H9 (cell line): ENCODE measurements around the gene DBH. TPM values are rescaled to one million over a fixed set of nuclear protein-coding genes. Genes with fewer than 3 reads are reported as not detected.

Experiments
- DNase-seq: peaks from one replicate; pipeline ENCODE4 v3.0.0-alpha.2; 2017
- H2AFZ ChIP-seq: one replicate; pipeline ENCODE4 v1.6.1; 2013; ENCODE audit warnings: mild to moderate bottlenecking, low read length, control low read depth, moderate library complexity
- H2AK5ac ChIP-seq: 2 replicates; pipeline ENCODE4 v1.6.1; 2013; ENCODE audit warnings: low read length, control low read depth, mixed read lengths; ENCODE audit not compliant: insufficient read length
- H2BK120ac ChIP-seq: one replicate; pipeline ENCODE4 v1.6.1; 2013; ENCODE audit warnings: low read depth, mild to moderate bottlenecking, low read length, control low read depth, inconsistent platforms; ENCODE audit not compliant: poor library complexity, severe bottlenecking
- H2BK12ac ChIP-seq: 2 replicates; pipeline ENCODE4 v1.6.1; 2013; ENCODE audit warnings: low read length, control low read depth, mixed read lengths, low read depth; ENCODE audit not compliant: insufficient read length
- H2BK15ac ChIP-seq: 2 replicates; pipeline ENCODE4 v1.6.1; 2013; ENCODE audit warnings: low read depth, low read length, control low read depth
- H2BK20ac ChIP-seq: one replicate; pipeline ENCODE4 v1.6.1; 2013; ENCODE audit warnings: low read depth, mild to moderate bottlenecking, low read length, control low read depth, inconsistent platforms; ENCODE audit not compliant: poor library complexity, severe bottlenecking
- H2BK5ac ChIP-seq: 2 replicates; pipeline ENCODE4 v1.6.1; 2013; ENCODE audit warnings: low read length, control low read depth, mixed read lengths; ENCODE audit not compliant: insufficient read length
- H3K14ac ChIP-seq: 2 replicates; pipeline ENCODE4 v1.6.1; 2013; ENCODE audit warnings: low read length, control low read depth; ENCODE audit not compliant: insufficient read depth
- H3K18ac ChIP-seq: 2 replicates; pipeline ENCODE4 v1.6.1; 2013; ENCODE audit warnings: low read depth, mild to moderate bottlenecking, mixed read lengths, low read length, control low read depth; ENCODE audit not compliant: insufficient read length
- H3K23ac ChIP-seq: 2 replicates; pipeline ENCODE4 v1.6.1; 2013; ENCODE audit warnings: low read length, control low read depth, mixed read lengths, low read depth; ENCODE audit not compliant: insufficient read length
- H3K23me2 ChIP-seq: 2 replicates; pipeline ENCODE4 v1.6.1; 2013; ENCODE audit warnings: low read depth, mild to moderate bottlenecking, mixed read lengths, low read length, control low read depth; ENCODE audit not compliant: insufficient read length, poor library complexity, severe bottlenecking
- H3K27ac ChIP-seq: 2 replicates; pipeline ENCODE4 v1.5.1; 2013; ENCODE audit warnings: low read length, control low read depth, mixed read lengths, low read depth; ENCODE audit not compliant: insufficient read length
- H3K27me3 ChIP-seq: 2 replicates; pipeline ENCODE4 v1.6.1; 2013; ENCODE audit warnings: low read length, control low read depth, inconsistent platforms; ENCODE audit not compliant: insufficient read depth
- H3K4ac ChIP-seq: 2 replicates; pipeline ENCODE4 v1.6.1; 2013; ENCODE audit warnings: low read depth, mild to moderate bottlenecking, control low read depth, inconsistent platforms, low read length, moderate library complexity
- H3K4me1 ChIP-seq: 2 replicates; pipeline ENCODE4 v1.6.1; 2013; ENCODE audit warnings: low read length, control low read depth, inconsistent platforms; ENCODE audit not compliant: insufficient read depth
- H3K4me2 ChIP-seq: 2 replicates; pipeline ENCODE4 v1.6.1; 2013; ENCODE audit warnings: low read length, control low read depth, mixed read lengths; ENCODE audit not compliant: insufficient read length, insufficient read depth
- H3K56ac ChIP-seq: 2 replicates; pipeline ENCODE4 v1.6.1; 2013; ENCODE audit warnings: low read depth, mild to moderate bottlenecking, mixed read lengths, low read length, control low read depth; ENCODE audit not compliant: insufficient read length
- H3K79me1 ChIP-seq: 2 replicates; pipeline ENCODE4 v1.6.1; 2013; ENCODE audit warnings: low read depth, mild to moderate bottlenecking, moderate library complexity, low read length, control low read depth, inconsistent platforms; ENCODE audit not compliant: insufficient read depth, poor library complexity, severe bottlenecking
- H3K79me2 ChIP-seq: 2 replicates; pipeline ENCODE4 v1.6.1; 2013; ENCODE audit warnings: low read length, control low read depth, inconsistent platforms; ENCODE audit not compliant: insufficient read depth
- H3K9ac ChIP-seq: 2 replicates; pipeline ENCODE4 v1.6.1; 2013; ENCODE audit warnings: low read length, control low read depth, mixed read lengths; ENCODE audit not compliant: insufficient read length; ENCODE audit errors: extremely low read depth
- H3K9me3 ChIP-seq: one replicate; pipeline ENCODE4 v1.6.1; 2013; ENCODE audit warnings: low read depth, low read length, inconsistent platforms; ENCODE audit not compliant: control insufficient read depth
- H3T11ph ChIP-seq: one replicate; pipeline ENCODE4 v1.6.1; 2013; ENCODE audit warnings: mild to moderate bottlenecking, low read length, control low read depth, inconsistent platforms
- H4K20me1 ChIP-seq: one replicate; pipeline ENCODE4 v1.6.1; 2013; ENCODE audit not compliant: control insufficient read depth, insufficient read length, insufficient read depth
- H4K5ac ChIP-seq: 2 replicates; pipeline ENCODE4 v1.6.1; 2013; ENCODE audit warnings: low read depth, mild to moderate bottlenecking, mixed read lengths, low read length, control low read depth; ENCODE audit not compliant: insufficient read length
- H4K8ac ChIP-seq: replicated peaks from 2 replicates; pipeline ENCODE4 v1.6.1; 2013; ENCODE audit warnings: low read length, control low read depth, mixed read lengths, low read depth; ENCODE audit not compliant: insufficient read length
- H4K91ac ChIP-seq: 2 replicates; pipeline ENCODE4 v1.6.1; 2013; ENCODE audit warnings: low read depth, mild to moderate bottlenecking, moderate library complexity, mixed read lengths, low read length, control low read depth; ENCODE audit not compliant: insufficient read length
- H3K27ac Mint-ChIP-seq, 3 experiments: 2 replicates in 2 of 3; 3 replicates in 1 of 3; pipeline ENCODE4 v1.8.0; 2020 to 2021; ENCODE audit warnings: mixed read lengths in 3 of 3, mild to moderate bottlenecking in 1 of 3, moderate library complexity in 1 of 3
- H3K27me3 Mint-ChIP-seq: 2 replicates; pipeline ENCODE4 v1.8.0; 2021; ENCODE audit warnings: low read depth, mild to moderate bottlenecking, moderate library complexity, mixed read lengths
- H3K36me3 Mint-ChIP-seq, 3 experiments: 2 replicates in 2 of 3; 3 replicates in 1 of 3; pipeline ENCODE4 v1.8.0; 2020 to 2021; ENCODE audit warnings: low read depth in 3 of 3, mixed read lengths in 3 of 3; ENCODE audit not compliant: insufficient read depth in 1 of 3
- H3K4me1 Mint-ChIP-seq, 2 experiments: 2 replicates each; pipeline ENCODE4 v1.8.0; 2020; ENCODE audit warnings: mixed read lengths in 2 of 2
- H3K4me3 Mint-ChIP-seq, 2 experiments: 2 replicates in 1 of 2; 3 replicates in 1 of 2; pipeline ENCODE4 v1.8.0; 2020 to 2021; ENCODE audit warnings: mild to moderate bottlenecking in 2 of 2, mixed read lengths in 2 of 2, moderate library complexity in 1 of 2
- H3K9me3 Mint-ChIP-seq, 2 experiments: 2 replicates in 1 of 2; 3 replicates in 1 of 2; pipeline ENCODE4 v1.8.0; 2020; ENCODE audit warnings: mild to moderate bottlenecking in 2 of 2, mixed read lengths in 2 of 2, moderate library complexity in 1 of 2
- WGBS: extraction: QIAGEN DNeasy Blood & Tissue Kit; methylation state at CpG from one replicate; pipeline ENCODE4 v1.1.7; 2013; ENCODE audit warnings: missing lambda C conversion rate, low lambda C conversion rate, mixed read lengths; ENCODE audit not compliant: insufficient read length; ENCODE audit errors: extremely low coverage; 5-methylcytosine and 5-hydroxymethylcytosine counted together
- total RNA-seq: library from RNA; stranded (reverse); gene quantifications from 2 replicates; pipeline ENCODE4 v1.2.1, GENCODE V29; 2021
- TF ChIP-seq, protein P1 (sequence below): fragments of 200-600 bp; sonication (generic); conservative IDR thresholded peaks from 3 replicates; pipeline ENCODE4 v1.8.0; 2021; ENCODE audit warnings: antibody characterized with exemption, mild to moderate bottlenecking

The DBH gene
- total RNA-seq, 1 experiment from 2014 or later = not detected

GRCh38 chr9:133592731-133593409, 43.3 kb upstream of the DBH start:
- Mint-ChIP-seq H3K27me3 (peaks cover 21% of the 10 kb centered on the region), H3K4me1 (peaks cover 0 to 2% of the 10 kb centered on the region in 2 experiments; a peak in 1 of 4 replicates), H3K9me3 (peaks cover 20 to 23% of the 10 kb centered on the region in 2 experiments), H3K4me3 (no peak overlapping the region), H3K36me3 (peaks cover 5 to 13% (median 10%) of the 10 kb centered on the region in 3 experiments; a peak in 6 of 7 replicates), H3K27ac (no peak overlapping the region)
- H3K9ac ChIP-seq = no peak overlapping the region
- no peak overlapping the region for H4K5ac ChIP-seq
- H3K27me3 ChIP-seq = no peaks in the 10 kb centered on the region
- peaks cover 4% of the 10 kb centered on the region for H3K9me3 ChIP-seq
- no peak overlapping the region for H3K14ac ChIP-seq
- H4K20me1 ChIP-seq = no peaks in the 10 kb centered on the region
- TF ChIP-seq, protein P1, sequence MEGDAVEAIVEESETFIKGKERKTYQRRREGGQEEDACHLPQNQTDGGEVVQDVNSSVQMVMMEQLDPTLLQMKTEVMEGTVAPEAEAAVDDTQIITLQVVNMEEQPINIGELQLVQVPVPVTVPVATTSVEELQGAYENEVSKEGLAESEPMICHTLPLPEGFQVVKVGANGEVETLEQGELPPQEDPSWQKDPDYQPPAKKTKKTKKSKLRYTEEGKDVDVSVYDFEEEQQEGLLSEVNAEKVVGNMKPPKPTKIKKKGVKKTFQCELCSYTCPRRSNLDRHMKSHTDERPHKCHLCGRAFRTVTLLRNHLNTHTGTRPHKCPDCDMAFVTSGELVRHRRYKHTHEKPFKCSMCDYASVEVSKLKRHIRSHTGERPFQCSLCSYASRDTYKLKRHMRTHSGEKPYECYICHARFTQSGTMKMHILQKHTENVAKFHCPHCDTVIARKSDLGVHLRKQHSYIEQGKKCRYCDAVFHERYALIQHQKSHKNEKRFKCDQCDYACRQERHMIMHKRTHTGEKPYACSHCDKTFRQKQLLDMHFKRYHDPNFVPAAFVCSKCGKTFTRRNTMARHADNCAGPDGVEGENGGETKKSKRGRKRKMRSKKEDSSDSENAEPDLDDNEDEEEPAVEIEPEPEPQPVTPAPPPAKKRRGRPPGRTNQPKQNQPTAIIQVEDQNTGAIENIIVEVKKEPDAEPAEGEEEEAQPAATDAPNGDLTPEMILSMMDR = peak; percentile 44; the same call in 2 of the 3 replicates
- no peak overlapping the region for H4K91ac ChIP-seq
- no peak overlapping the region for H3K27ac ChIP-seq
- no peak overlapping the region for H2BK15ac ChIP-seq
- H2AFZ ChIP-seq = no peak overlapping the region
- no peak overlapping the region for H2BK20ac ChIP-seq
- H3K4me1 ChIP-seq = no peaks in the 10 kb centered on the region
- no peak overlapping the region for H3K4ac ChIP-seq
- H3K18ac ChIP-seq = no peak overlapping the region
- no peak overlapping the region for H3T11ph ChIP-seq
- H2BK5ac ChIP-seq = no peak overlapping the region
- H3K79me1 ChIP-seq = no peaks in the 10 kb centered on the region
- no peak overlapping the region for H3K56ac ChIP-seq
- H4K8ac ChIP-seq = no peak overlapping the region
- H2AK5ac ChIP-seq = no peak overlapping the region
- DNase-seq = no peak
- H2BK12ac ChIP-seq = no peak overlapping the region
- no peak overlapping the region for H2BK120ac ChIP-seq
- no peak overlapping the region for H3K23ac ChIP-seq
- no peaks in the 10 kb centered on the region for H3K79me2 ChIP-seq
- no peaks in the 10 kb centered on the region for H3K23me2 ChIP-seq
- H3K4me2 ChIP-seq = no peak overlapping the region
- WGBS = no CpG with 5 or more reads among the region's 17 CpGs
